RCC 7860 (cell line): ENCODE measurements around the gene ZNF284.
A peak's percentile ranks its signal among the peaks of the same experiment; 100 is the strongest.
"Not testable (repeated sequence)": the region's sequence is repeated elsewhere in the genome, so short reads cannot be mapped to it uniquely, and the experiment has no call there.

Source experiments
- DNase-seq: peaks from one replicate; pipeline ENCODE4 v3.0.0-alpha.2; 2015; ENCODE audit warnings: low spot score
- FAIRE-seq: peaks from 2 replicates; lab custom pipeline; 2012; peaks lifted over from hg19 to GRCh38; lab: Jason Lieb, UNC

ZNF284 gene

GRCh38 chr19:44109458-44109857, 37.5 kb downstream of the ZNF284 start:
- FAIRE-seq = no peak
- no peak for DNase-seq

GRCh38 chr19:44111910-44112463, 40.0 kb downstream of the ZNF284 start:
- no peak for FAIRE-seq

GRCh38 chr19:44112802-44113137, 40.8 kb downstream of the ZNF284 start:
- FAIRE-seq = no peak

More at GRCh38 chr19:44111910-44112463, 40.0 kb downstream of the ZNF284 start:
- DNase-seq = no peak

GRCh38 chr19:44113138-44113783, 41.3 kb downstream of the ZNF284 start, which contains the start of gene ZNF225:
TSS of gene ZNF225 (plus strand) at chr19:44113399. CDS start at chr19:44115828, 2,429 bp downstream.
- DNase-seq = peak; percentile 93
- peak; percentile 93 for FAIRE-seq

More at GRCh38 chr19:44112802-44113137, 40.8 kb downstream of the ZNF284 start:
- DNase-seq = peak; percentile 4

- FAIRE-seq = no peak
- DNase-seq = no peak
Observed at GRCh38 chr19:44113784-44114390, 41.9 kb downstream of the ZNF284 start.

- DNase-seq, FAIRE-seq: not testable (repeated sequence)
Observed at GRCh38 chr19:44121162-44121561, 49.2 kb downstream of the ZNF284 start.

GRCh38 chr19:44131955-44132354, 60.0 kb downstream of the ZNF284 start:
- FAIRE-seq (no peak), DNase-seq (no peak)
